Measurements from ENCODE around the gene RECK. TPM values are rescaled to one million over a fixed set of nuclear protein-coding genes. Genes with fewer than 3 reads are reported as not detected.

RECK gene
- total RNA-seq, 1 experiment from 2014 or later = 5.0 TPM

- intact Hi-C loops (cut with micrococcal nuclease) = no loop called here
- Histone ChIP-seq H3K9me3 (ENCODE audit: low read length) (no peaks in the 10 kb centered on the region), H3K9ac (ENCODE audit: low read length) (no peak overlapping the region), H3K27me3 (ENCODE audit: low read length) (no peaks in the 10 kb centered on the region), H3F3A (ENCODE audit: low read length, unreplicated experiment) (no peaks in the 10 kb centered on the region), H3K79me2 (ENCODE audit: low read length) (peaks cover 7% of the 10 kb centered on the region; the same call in 1 of the 2 replicates), H3K9me2 (replicated peaks; ENCODE audit: low read length) (no peaks in the 10 kb centered on the region), H3K27ac (ENCODE audit: low read length) (no peak overlapping the region), H3K36me3 (ENCODE audit: low read depth, low read length) (no peaks in the 10 kb centered on the region), H3K4me3 (ENCODE audit: low read length) (no peak overlapping the region), H2AFZ (ENCODE audit: low read length) (no peak overlapping the region), H4K20me1 (ENCODE audit: low read length) (no peaks in the 10 kb centered on the region), H3K4me2 (ENCODE audit: low read length) (no peak overlapping the region), H3K4me1 (ENCODE audit: insufficient read depth, low read length) (no peaks in the 10 kb centered on the region)
- POLR2A ChIA-PET (ENCODE audit: unreplicated experiment) = no interaction called here
- CTCF ChIA-PET = no interaction called here
- ATAC-seq (no peak), DNase-seq (no peak)
- BruUV-seq (replicated peaks) = no TSS peak
- TF ChIP-seq EZH2phosphoT487 (IDR thresholded peaks at IDR 0.05; ENCODE audit: borderline replicate concordance, low read length) = no peak
- no peak for TF ChIP-seq EZH2 (IDR thresholded peaks at IDR 0.05; ENCODE audit: low read length, unreplicated experiment)
- TF ChIP-seq CTCF (conservative IDR thresholded peaks at IDR 0.05; ENCODE audit: low read depth, low read length) = no peak
These were observed 12.7 kb downstream of the RECK start for GRCh38 chr9:36049408-36049807.

GRCh38 chr9:36050476-36050875 lies 13.8 kb downstream of the RECK start:
- H4K20me1 ChIP-seq (ENCODE audit: low read length) = no peaks in the 10 kb centered on the region
- no peak overlapping the region for H3K9ac ChIP-seq (ENCODE audit: low read length)
- intact Hi-C loops (cut with micrococcal nuclease) = no loop called here
- H2AFZ ChIP-seq (ENCODE audit: low read length) = no peak overlapping the region
- H3K4me1 ChIP-seq (ENCODE audit: insufficient read depth, low read length) = no peaks in the 10 kb centered on the region
- no peaks in the 10 kb centered on the region for H3K27me3 ChIP-seq (ENCODE audit: low read length)
- no peak for TF ChIP-seq EZH2phosphoT487 (IDR thresholded peaks at IDR 0.05; ENCODE audit: borderline replicate concordance, low read length)
- no peak for TF ChIP-seq EZH2 (IDR thresholded peaks at IDR 0.05; ENCODE audit: low read length, unreplicated experiment)
- no peak for TF ChIP-seq CTCF (conservative IDR thresholded peaks at IDR 0.05; ENCODE audit: low read depth, low read length)
- no peaks in the 10 kb centered on the region for H3F3A ChIP-seq (ENCODE audit: low read length, unreplicated experiment)
- H3K4me3 ChIP-seq (ENCODE audit: low read length) = no peak overlapping the region
- ATAC-seq (no peak), DNase-seq (no peak)
- no TSS peak for BruUV-seq (replicated peaks)
- no peaks in the 10 kb centered on the region for H3K36me3 ChIP-seq (ENCODE audit: low read depth, low read length)
- H3K4me2 ChIP-seq (ENCODE audit: low read length) = no peak overlapping the region
- H3K9me3 ChIP-seq (ENCODE audit: low read length) = no peaks in the 10 kb centered on the region
- no peaks in the 10 kb centered on the region for H3K9me2 ChIP-seq (replicated peaks; ENCODE audit: low read length)
- CTCF ChIA-PET = no interaction called here
- H3K27ac ChIP-seq (ENCODE audit: low read length) = no peak overlapping the region
- POLR2A ChIA-PET (ENCODE audit: unreplicated experiment) = no interaction called here
- H3K79me2 ChIP-seq (ENCODE audit: low read length) = no peaks in the 10 kb centered on the region

GRCh38 chr9:36051317-36051716 lies 14.6 kb downstream of the RECK start:
- Histone ChIP-seq H3K27me3 (ENCODE audit: low read length) (no peaks in the 10 kb centered on the region), H3K4me2 (ENCODE audit: low read length) (no peak overlapping the region), H2AFZ (ENCODE audit: low read length) (no peak overlapping the region), H3K9ac (ENCODE audit: low read length) (no peak overlapping the region), H3K9me2 (replicated peaks; ENCODE audit: low read length) (no peaks in the 10 kb centered on the region), H3K79me2 (ENCODE audit: low read length) (no peaks in the 10 kb centered on the region), H3F3A (ENCODE audit: low read length, unreplicated experiment) (no peaks in the 10 kb centered on the region), H3K27ac (ENCODE audit: low read length) (no peak overlapping the region), H3K9me3 (ENCODE audit: low read length) (no peaks in the 10 kb centered on the region), H4K20me1 (ENCODE audit: low read length) (no peaks in the 10 kb centered on the region), H3K4me3 (ENCODE audit: low read length) (no peak overlapping the region), H3K4me1 (ENCODE audit: insufficient read depth, low read length) (no peaks in the 10 kb centered on the region), H3K36me3 (ENCODE audit: low read depth, low read length) (no peaks in the 10 kb centered on the region)
- no peak for TF ChIP-seq EZH2phosphoT487 (IDR thresholded peaks at IDR 0.05; ENCODE audit: borderline replicate concordance, low read length)
- TF ChIP-seq EZH2 (IDR thresholded peaks at IDR 0.05; ENCODE audit: low read length, unreplicated experiment) = no peak
- no peak for TF ChIP-seq CTCF (conservative IDR thresholded peaks at IDR 0.05; ENCODE audit: low read depth, low read length)
- ChIA-PET POLR2A (ENCODE audit: unreplicated experiment) (no interaction called here), CTCF (no interaction called here)
- intact Hi-C loops (cut with micrococcal nuclease) = no loop called here
- no peak for ATAC-seq
- BruUV-seq (replicated peaks) = no TSS peak
- DNase-seq = no peak

Measured in PC-3 (cell line).